Activated T-cell treated with anti-CD3 and anti-CD28 coated beads for 1 hour (primary cell): ENCODE results near the gene ZSCAN25.
A peak's percentile ranks its signal among the peaks of the same experiment; 100 is the strongest.
"Not testable (repeated sequence)": the region's sequence is repeated elsewhere in the genome, so short reads cannot be mapped to it uniquely, and the experiment has no call there.

Experiments
- DNase-seq: peaks from one replicate; pipeline ENCODE4 v3.0.0-alpha.2; 2020; ENCODE audit warnings: low read depth

ZSCAN25 gene

DNA sequence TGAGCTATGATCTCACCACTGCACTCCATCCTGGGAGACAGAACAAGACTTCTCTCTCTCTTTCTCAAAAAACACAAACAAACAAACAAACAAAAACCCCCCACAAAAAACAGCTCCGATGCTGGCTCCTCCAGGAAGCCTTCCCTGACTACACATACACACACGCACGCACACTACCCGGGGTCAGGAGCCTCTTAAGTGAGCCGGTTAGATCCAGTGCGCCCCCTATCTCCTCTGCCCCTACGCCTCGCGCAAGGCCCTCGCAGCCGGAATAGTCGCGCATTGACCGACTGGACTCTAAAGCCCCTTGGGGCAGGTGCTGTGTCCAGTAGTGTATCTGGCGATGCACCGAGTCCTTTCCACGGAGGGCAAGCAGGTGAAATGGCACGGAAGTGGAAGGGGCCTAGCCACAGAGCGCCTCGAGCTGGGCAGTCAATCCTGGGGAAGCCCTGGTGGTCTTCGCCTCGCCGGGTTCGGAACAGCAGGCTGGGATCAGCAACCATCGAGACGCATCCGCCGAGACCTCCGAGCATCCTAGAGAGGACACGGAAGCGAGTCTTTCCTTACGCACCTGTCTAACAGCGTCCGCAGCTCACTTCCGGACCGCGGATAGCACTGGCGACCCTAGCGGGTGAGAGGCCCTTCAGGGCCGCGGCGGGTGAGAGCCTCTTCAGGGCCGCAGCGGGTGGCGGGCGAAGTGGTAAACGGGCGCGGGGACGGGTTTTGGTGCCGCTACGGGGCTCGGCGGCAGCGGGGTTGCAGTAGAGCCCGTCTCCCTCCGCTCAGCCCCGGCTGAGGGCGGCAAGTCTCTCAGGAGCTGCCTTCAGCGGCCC, at the start of gene ZSCAN25:
Gene ZSCAN25, plus strand, starts transcription at position 588 of the 833 bp plus-strand sequence. CDS start 2,661 bp downstream, outside the sequence.
- peak; percentile 78 for DNase-seq

GRCh38 chr7:99568770-99569169, 48.0 kb upstream of the ZSCAN25 start:
- not testable (repeated sequence) for DNase-seq

GRCh38 chr7:99571768-99572167, 45.0 kb upstream of the ZSCAN25 start:
- DNase-seq, result no peak

GRCh38 chr7:99573257-99573656, 43.5 kb upstream of the ZSCAN25 start:
- no peak for DNase-seq

- DNase-seq, result no peak
These were observed 40.5 kb upstream of the ZSCAN25 start for GRCh38 chr7:99576251-99576650.

DNA sequence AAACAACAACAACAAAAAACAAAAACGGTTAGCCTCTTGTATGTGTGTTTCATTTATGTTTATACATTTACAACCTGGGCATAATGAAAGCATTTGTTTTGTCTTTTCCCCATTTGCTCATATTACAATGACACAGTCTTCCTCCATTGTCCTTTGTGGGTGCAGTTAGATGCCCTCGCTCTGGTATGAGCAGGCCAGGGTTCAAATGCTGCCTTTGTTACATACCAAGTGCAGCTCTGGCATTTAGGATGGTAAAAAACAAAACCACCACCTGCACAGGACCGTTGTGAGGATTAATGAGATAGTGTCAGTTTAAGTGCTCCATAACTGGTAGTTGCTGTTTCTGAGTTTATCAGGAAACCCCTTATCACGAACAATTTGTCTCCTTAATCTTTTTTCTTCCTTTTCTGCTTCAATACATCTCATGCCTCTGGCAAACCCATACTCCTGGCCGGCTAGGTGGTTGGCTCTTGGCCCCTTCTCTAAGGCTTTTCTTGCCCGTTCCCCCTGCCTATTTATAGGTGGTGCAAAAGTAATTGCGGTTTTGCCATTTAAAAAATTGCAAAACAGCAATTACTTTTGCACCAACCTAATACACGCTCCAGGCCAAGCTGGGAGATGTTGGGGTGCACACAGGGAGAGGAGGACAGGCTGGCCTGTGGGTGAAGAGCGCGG, 37.3 kb upstream of the ZSCAN25 start:
- DNase-seq, result no peak

DNA sequence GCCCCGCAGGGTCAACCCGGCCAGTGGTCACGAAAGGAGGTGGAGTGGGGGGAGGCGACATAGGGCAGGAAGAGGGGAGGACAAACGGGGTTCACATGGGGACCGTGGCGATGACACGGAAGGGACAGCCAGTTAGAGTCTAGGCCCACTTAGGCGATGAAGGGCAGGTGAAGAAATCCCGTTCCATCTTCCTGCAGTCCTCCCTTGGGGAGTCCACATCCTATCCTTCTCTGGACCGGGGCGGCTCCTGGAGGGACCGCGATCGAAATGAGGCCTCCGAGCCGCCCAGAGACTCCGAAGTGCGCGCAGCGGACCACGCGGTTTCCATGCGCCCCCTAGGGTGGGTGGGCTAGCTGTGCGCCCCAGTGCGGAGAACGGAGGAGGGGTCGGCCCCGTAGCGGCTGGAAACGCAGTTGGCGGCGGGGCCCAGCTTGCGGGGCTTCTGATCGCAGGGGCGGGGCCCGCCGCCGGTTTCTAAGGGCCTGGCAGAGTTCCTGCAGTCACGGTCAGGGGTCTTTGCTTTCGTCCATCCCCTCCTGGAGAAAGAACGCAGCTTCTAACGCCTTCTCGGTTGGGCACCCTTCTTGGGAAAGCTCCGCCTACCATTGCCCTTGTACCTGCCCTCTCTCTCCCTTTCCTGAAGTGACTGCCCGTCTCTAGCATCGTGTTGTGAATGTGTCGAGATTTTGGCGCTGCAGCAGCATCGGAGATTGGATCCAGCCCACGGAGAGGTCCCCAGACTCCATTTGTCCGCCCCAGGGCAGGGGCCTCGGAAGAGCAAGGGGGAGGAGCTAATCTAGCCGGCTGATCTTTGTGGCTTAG, 36.6 kb upstream of the ZSCAN25 start:
- peak; percentile 60 for DNase-seq

DNA sequence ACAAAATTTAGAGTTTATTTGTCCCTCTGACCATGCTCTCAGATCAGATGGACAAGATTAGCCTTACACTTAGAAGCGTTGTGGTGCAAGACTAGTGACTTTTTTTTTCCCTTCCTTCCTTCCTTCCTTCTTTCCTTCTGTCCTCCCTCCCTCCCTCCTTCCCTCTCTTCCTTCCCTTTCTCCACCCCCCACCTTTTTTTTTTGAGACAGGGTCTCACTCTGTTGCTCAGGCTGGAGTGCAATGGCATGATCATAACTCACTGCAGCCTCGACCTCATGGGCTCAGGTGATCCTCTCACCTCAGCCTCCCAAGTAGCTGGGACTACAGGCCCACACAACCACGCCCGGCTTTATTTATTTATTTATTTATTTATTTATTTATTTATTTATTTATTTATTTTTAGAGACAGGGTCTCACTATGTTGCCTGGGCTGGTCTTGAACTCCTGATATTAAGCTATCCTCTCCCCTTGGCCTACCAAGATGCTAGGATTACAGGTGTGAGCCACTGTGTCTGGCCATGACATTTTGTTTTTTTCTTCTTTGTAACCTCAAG, 35.9 kb upstream of the ZSCAN25 start:
- not testable (repeated sequence) for DNase-seq

DNA sequence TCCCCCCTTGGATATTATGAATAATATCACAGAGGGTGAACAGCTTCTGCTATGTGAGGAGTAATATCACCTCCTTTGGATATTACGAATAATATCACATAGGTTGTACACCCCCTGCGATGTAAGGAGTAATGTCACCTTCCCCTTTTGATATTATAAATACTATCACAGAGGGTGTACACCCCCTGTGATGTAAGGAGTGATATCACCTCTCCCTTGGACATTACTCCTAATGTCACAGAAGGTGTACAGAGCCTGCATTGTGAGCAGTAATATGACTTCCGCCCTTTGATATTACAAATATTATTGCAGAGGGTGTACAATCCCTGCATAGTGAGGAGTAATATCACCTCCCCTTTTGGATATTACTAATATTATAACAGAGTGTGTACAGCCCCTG, 27.9 kb upstream of the ZSCAN25 start:
- DNase-seq, result no peak

GRCh38 chr7:99594948-99595745, 21.6 kb upstream of the ZSCAN25 start:
- no peak for DNase-seq

- no peak for DNase-seq
These were observed 20.3 kb upstream of the ZSCAN25 start for GRCh38 chr7:99596408-99596955.

DNA sequence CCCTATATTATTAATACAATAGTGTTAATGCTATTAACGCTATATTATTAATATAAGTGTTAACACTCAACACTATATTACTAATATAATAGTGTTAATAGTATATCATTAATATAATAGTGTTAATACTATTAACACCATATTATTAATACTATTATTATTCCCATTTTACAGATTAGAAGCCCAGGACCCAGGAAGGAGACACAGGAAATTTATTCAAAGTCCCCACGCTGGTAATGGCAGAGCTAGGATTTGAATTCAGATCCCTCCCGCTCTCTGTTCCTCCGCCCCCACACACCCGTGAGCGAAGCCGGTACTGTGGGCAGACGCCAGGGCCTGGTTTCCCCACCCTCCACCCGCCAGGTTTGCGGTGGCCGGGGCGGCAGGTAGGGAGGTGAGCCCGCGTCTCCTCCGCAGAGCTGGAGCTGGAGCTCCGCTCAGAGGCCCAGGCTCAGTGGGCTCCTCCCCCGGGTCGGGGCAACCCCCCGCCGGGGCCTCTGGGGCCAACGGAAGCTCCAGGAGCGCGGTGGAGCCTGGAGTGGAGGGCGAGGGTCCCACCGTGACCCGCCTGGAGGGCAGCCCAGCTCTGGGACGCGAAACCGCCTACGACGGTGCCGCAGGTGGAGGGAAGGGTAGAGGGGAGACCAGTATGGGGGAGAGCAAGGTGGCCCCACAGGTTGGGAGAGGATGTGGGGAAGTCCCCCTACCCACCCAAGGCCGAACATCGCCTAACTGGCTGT, 18.8 kb upstream of the ZSCAN25 start, which contains the start of gene TMEM225B:
Gene TMEM225B, plus strand, starts transcription at position 506 of the 740 bp plus-strand sequence. CDS start 6,122 bp downstream, outside the sequence.
- no peak for DNase-seq

GRCh38 chr7:99599836-99600235, 16.9 kb upstream of the ZSCAN25 start:
- DNase-seq, result no peak

DNA sequence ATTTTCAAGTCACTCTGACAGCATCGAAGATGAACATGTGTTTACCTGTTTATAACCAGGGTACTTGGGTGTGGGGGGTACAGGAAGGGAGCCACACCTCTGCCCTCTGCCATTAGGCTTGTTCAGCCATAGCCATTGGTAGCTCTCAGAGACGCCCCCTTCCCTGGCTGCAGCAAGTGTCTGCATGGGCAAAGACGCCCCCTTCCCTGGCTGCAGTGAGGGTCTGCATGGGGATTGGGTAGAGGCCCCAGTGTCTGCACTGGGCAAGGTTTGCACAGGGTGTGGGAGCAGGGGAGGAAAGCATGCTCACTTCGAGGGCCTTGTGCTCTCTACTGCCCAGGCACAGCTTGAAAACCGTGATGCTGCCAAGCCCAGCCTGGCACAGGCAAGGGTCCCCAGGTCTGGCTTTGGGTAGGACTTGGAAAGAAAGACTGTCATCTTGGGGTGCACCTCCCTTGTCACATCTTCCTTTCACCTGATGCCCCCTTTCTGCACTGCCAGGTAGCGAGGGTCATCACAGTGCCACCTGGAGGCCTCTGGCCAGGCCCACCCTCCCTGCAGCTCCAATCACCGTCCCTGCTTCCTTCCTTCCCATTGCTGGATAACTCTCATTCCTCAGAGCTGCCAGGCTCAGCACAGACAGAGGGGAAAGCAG, 15.0 kb upstream of the ZSCAN25 start:
- DNase-seq, result no peak

DNA sequence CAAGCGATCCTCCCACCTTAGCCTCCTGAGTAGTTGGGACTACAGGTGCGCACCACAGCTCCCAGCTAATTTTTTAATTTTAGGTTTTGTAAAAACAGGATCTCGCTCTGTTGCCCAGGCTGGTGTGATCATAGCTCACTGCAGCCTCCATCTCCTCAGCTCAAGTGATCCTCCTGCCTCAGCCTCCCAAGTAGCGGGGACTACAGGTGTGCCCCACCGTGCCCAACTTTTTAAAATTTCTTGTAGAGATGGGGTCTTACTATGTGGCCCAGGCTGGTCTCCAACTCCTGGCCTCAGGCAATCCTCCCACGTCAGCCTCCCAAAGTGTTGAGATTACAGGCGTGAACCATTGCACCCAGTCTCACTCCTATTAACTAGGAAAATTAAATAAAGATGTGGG, 11.2 kb upstream of the ZSCAN25 start:
- DNase-seq, result no peak

DNA sequence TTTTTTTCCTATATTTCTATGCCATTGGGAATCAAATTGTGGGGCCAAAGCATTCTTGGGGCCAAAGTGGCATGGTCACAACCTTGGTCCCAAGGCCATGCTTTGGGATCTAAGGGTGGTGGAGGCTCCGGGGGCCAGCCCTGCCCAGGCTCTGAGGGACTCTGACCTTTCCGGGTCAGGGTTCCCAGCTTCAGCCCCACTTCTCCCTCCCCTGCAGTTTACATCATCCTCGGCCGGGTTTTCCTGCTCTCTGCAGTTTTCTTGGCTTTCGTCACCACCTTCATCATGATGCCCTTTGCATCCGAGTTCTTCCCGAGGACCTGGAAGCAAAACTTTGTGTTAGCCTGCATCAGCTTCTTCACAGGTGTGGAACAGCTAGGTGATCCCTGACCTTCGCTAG, 10.2 kb upstream of the ZSCAN25 start:
- DNase-seq, result no peak

GRCh38 chr7:99607548-99607947, 9.2 kb upstream of the ZSCAN25 start:
- DNase-seq, result no peak

DNA sequence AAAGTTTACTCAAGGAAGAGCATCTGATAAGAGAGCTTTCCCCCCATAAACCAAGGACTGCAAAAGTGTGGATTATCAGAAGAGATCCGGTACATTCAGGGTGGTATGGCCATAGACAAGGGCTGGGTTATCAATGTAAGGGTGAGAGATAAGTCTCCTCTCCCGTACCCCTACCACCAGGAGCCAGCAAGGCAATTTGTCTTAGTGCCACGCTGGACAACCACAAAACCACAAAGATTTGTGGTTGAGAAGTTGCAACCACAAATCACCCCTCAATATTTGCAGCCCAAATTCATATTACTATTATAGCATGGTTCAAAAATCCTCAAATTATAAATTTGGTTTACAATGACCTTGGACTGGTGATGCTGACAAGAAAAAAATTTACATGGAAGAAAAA, 2.3 kb upstream of the ZSCAN25 start:
- DNase-seq, result no peak

DNA sequence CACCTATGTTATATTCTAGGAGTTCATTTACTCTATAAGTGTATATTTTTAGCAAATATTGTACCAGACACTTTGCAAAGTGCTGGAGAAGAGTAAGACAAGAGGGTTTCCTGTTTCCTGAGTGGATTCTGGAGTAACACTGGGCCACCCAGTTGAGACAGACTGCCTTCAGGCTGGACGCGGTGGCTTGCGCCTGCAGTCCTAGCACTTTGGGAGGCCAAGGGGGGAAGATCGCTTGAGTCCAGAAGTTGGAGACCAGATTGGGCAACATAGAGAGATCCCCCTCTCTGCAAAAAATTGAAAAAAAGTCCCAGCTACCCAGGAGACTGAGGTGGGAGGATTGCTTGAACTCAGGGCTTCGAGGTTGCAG, 772 bp upstream of the ZSCAN25 start:
- DNase-seq, result no peak
